Measurements from ENCODE around the gene CNIH2.
"Not testable (repeated sequence)": the region's sequence is repeated elsewhere in the genome, so short reads cannot be mapped to it uniquely, and the experiment has no call there.

The CNIH2 gene

GRCh38 chr11:66277471-66278362 is at the start of gene CNIH2:
Gene CNIH2 (plus strand): TSS chr11:66278175. CDS start chr11:66278457, 282 bp downstream.
- no peak for DNase-seq (ENCODE audit: low read depth)

- DNase-seq (ENCODE audit: low read depth): no peak
Measured at GRCh38 chr11:66228521-66228920, 49.5 kb upstream of the CNIH2 start.

GRCh38 chr11:66230156-66230555 is 47.8 kb upstream of the CNIH2 start:
- DNase-seq (ENCODE audit: low read depth): no peak

- no peak for DNase-seq (ENCODE audit: low read depth)
Measured at GRCh38 chr11:66230978-66231377, 47.0 kb upstream of the CNIH2 start.

- DNase-seq (ENCODE audit: low read depth): no peak
Measured at GRCh38 chr11:66231561-66231960, 46.4 kb upstream of the CNIH2 start.

GRCh38 chr11:66232769-66233168 is 45.2 kb upstream of the CNIH2 start:
- DNase-seq (ENCODE audit: low read depth): no peak

- no peak for DNase-seq (ENCODE audit: low read depth)
Measured at GRCh38 chr11:66233301-66233700, 44.7 kb upstream of the CNIH2 start.

GRCh38 chr11:66235141-66235540 is 42.8 kb upstream of the CNIH2 start:
- no peak for DNase-seq (ENCODE audit: low read depth)

GRCh38 chr11:66237867-66238266 is 40.1 kb upstream of the CNIH2 start:
- no peak for DNase-seq (ENCODE audit: low read depth)

- no peak for DNase-seq (ENCODE audit: low read depth)
Measured at GRCh38 chr11:66238786-66239413, 39.1 kb upstream of the CNIH2 start.

GRCh38 chr11:66239511-66239910 is 38.5 kb upstream of the CNIH2 start:
- DNase-seq (ENCODE audit: low read depth): no peak

- no peak for DNase-seq (ENCODE audit: low read depth)
Measured at GRCh38 chr11:66239998-66240780, 37.8 kb upstream of the CNIH2 start.

- no peak for DNase-seq (ENCODE audit: low read depth)
Measured at GRCh38 chr11:66240781-66241136, 37.2 kb upstream of the CNIH2 start.

GRCh38 chr11:66242095-66242765 is 35.7 kb upstream of the CNIH2 start:
- DNase-seq (ENCODE audit: low read depth): no peak

GRCh38 chr11:66243782-66244535 is 34.0 kb upstream of the CNIH2 start:
- no peak for DNase-seq (ENCODE audit: low read depth)

GRCh38 chr11:66247295-66247694 is 30.7 kb upstream of the CNIH2 start:
- no peak for DNase-seq (ENCODE audit: low read depth)

- DNase-seq (ENCODE audit: low read depth): no peak
Measured at GRCh38 chr11:66247801-66248200, 30.2 kb upstream of the CNIH2 start.

GRCh38 chr11:66248903-66249302 is 29.1 kb upstream of the CNIH2 start:
- no peak for DNase-seq (ENCODE audit: low read depth)

GRCh38 chr11:66251809-66252208 is 26.2 kb upstream of the CNIH2 start:
- DNase-seq (ENCODE audit: low read depth): no peak

GRCh38 chr11:66253081-66253480 is 24.9 kb upstream of the CNIH2 start:
- DNase-seq (ENCODE audit: low read depth): not testable (repeated sequence)

GRCh38 chr11:66258473-66258893 is 19.5 kb upstream of the CNIH2 start:
- DNase-seq (ENCODE audit: low read depth): no peak
